Osteocyte (in vitro differentiated cells): ENCODE data around the gene ZNF592. TPM values are rescaled to one million over a fixed set of nuclear protein-coding genes. Genes with fewer than 3 reads are reported as not detected.

Experiments
- DNase-seq: peaks from one replicate; pipeline ENCODE4 v3.0.0; 2021; ENCODE audit warnings: mixed read lengths; ENCODE audit not compliant: unreplicated experiment; ENCODE audit errors: extremely low spot score
- H3K27ac Mint-ChIP-seq: one replicate; pipeline ENCODE4 v1.8.0; 2021; ENCODE audit warnings: mild to moderate bottlenecking, mixed read lengths; ENCODE audit not compliant: unreplicated experiment
- H3K27me3 Mint-ChIP-seq: one replicate; pipeline ENCODE4 v1.8.0; 2021; ENCODE audit warnings: mixed read lengths; ENCODE audit not compliant: unreplicated experiment
- H3K36me3 Mint-ChIP-seq: one replicate; pipeline ENCODE4 v1.8.0; 2021; ENCODE audit warnings: mixed read lengths; ENCODE audit not compliant: unreplicated experiment
- H3K4me1 Mint-ChIP-seq: one replicate; pipeline ENCODE4 v1.8.0; 2021; ENCODE audit warnings: mixed read lengths; ENCODE audit not compliant: unreplicated experiment
- H3K4me3 Mint-ChIP-seq: one replicate; pipeline ENCODE4 v1.8.0; 2021; ENCODE audit warnings: mild to moderate bottlenecking, moderate library complexity, mixed read lengths; ENCODE audit not compliant: unreplicated experiment
- H3K9me3 Mint-ChIP-seq: one replicate; pipeline ENCODE4 v1.8.0; 2021; ENCODE audit warnings: mixed read lengths; ENCODE audit not compliant: unreplicated experiment
- CTCF ChIP-seq: fragments of 200-600 bp; sonication (generic); IDR thresholded peaks from 2 replicates; pipeline ENCODE4 v1.5.0; 2021; ENCODE audit warnings: antibody characterized with exemption, mild to moderate bottlenecking, moderate library complexity
- total RNA-seq: library from RNA; stranded (reverse); gene quantifications from 2 replicates; pipeline ENCODE4 v1.2.1, GENCODE V29; 2021

Gene ZNF592
- total RNA-seq, 1 donor from 2014 or later: 30.1 TPM

- no peaks in the 10 kb centered on the region for H3K9me3 Mint-ChIP-seq
- no peak overlapping the region for H3K27ac Mint-ChIP-seq
- H3K4me3 Mint-ChIP-seq: no peak overlapping the region
- TF ChIP-seq CTCF: no peak
- no peak for DNase-seq
- no peaks in the 10 kb centered on the region for H3K36me3 Mint-ChIP-seq
- H3K27me3 Mint-ChIP-seq: peaks cover 25% of the 10 kb centered on the region
- H3K4me1 Mint-ChIP-seq: peaks cover 3% of the 10 kb centered on the region
These were observed 79.9 kb downstream of the ZNF592 start for GRCh38 chr15:84828086-84828908.

GRCh38 chr15:84829428-84829827 lies 81.0 kb downstream of the ZNF592 start:
- no peaks in the 10 kb centered on the region for H3K9me3 Mint-ChIP-seq
- H3K4me3 Mint-ChIP-seq: no peak overlapping the region
- no peaks in the 10 kb centered on the region for H3K36me3 Mint-ChIP-seq
- no peak for TF ChIP-seq CTCF
- H3K27ac Mint-ChIP-seq: no peak overlapping the region
- peaks cover 26% of the 10 kb centered on the region for H3K27me3 Mint-ChIP-seq
- no peak for DNase-seq
- H3K4me1 Mint-ChIP-seq: peaks cover 3% of the 10 kb centered on the region

- Mint-ChIP-seq H3K4me1 (peaks cover 3% of the 10 kb centered on the region), H3K36me3 (no peaks in the 10 kb centered on the region), H3K9me3 (no peaks in the 10 kb centered on the region), H3K4me3 (no peak overlapping the region), H3K27me3 (peaks cover 26% of the 10 kb centered on the region), H3K27ac (no peak overlapping the region)
- DNase-seq: no peak
- TF ChIP-seq CTCF: no peak
These were observed 81.6 kb downstream of the ZNF592 start for GRCh38 chr15:84830036-84830435.

- Mint-ChIP-seq H3K9me3 (no peaks in the 10 kb centered on the region), H3K27me3 (peaks cover 26% of the 10 kb centered on the region), H3K4me1 (peaks cover 3% of the 10 kb centered on the region), H3K36me3 (no peaks in the 10 kb centered on the region), H3K4me3 (no peak overlapping the region), H3K27ac (no peak overlapping the region)
- TF ChIP-seq CTCF: no peak
- DNase-seq: no peak
These were observed 82.6 kb downstream of the ZNF592 start for GRCh38 chr15:84831028-84831427.

GRCh38 chr15:84831613-84832012 lies 83.2 kb downstream of the ZNF592 start:
- DNase-seq: no peak
- peaks cover 3% of the 10 kb centered on the region for H3K4me1 Mint-ChIP-seq
- TF ChIP-seq CTCF: no peak
- H3K9me3 Mint-ChIP-seq: no peaks in the 10 kb centered on the region
- H3K27ac Mint-ChIP-seq: no peak overlapping the region
- no peaks in the 10 kb centered on the region for H3K36me3 Mint-ChIP-seq
- H3K4me3 Mint-ChIP-seq: no peak overlapping the region
- peaks cover 31% of the 10 kb centered on the region for H3K27me3 Mint-ChIP-seq
